ENCODE measurements around the gene METTL13.
"Not testable (repeated sequence)": the region's sequence is repeated elsewhere in the genome, so short reads cannot be mapped to it uniquely, and the experiment has no call there.

Gene METTL13

GRCh38 chr1:171772312-171772711, 9.1 kb upstream of the METTL13 start:
- no peak for DNase-seq

DNA sequence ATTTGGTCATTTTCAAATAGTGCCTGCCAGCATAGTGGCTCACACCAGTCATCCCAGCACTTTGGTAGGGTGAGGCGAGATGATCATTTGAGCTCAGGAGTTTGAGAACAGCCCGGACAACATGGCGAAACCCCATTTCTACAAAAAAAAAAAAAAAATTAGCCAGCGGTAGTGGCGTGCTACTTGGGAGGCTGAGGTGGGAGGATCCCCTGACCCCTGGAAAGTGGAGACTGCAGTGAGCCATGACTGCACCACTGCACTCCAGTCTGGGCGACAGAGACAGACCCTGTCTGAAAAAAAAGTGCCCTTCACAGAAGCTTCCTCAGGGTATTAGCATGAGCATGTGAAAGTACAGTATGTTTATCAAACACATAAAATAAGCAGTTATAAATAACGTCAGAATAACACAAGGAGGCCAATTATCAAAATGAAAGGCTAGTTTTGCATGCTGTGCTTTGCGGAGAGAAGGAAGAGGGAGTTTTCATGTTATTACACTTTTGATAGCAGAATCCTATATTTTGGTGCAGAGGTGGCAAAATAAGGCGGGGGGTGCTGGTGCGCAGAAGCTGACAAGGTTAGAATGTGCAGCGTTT, 781 bp upstream of the METTL13 start:
- DNase-seq: no peak

DNA sequence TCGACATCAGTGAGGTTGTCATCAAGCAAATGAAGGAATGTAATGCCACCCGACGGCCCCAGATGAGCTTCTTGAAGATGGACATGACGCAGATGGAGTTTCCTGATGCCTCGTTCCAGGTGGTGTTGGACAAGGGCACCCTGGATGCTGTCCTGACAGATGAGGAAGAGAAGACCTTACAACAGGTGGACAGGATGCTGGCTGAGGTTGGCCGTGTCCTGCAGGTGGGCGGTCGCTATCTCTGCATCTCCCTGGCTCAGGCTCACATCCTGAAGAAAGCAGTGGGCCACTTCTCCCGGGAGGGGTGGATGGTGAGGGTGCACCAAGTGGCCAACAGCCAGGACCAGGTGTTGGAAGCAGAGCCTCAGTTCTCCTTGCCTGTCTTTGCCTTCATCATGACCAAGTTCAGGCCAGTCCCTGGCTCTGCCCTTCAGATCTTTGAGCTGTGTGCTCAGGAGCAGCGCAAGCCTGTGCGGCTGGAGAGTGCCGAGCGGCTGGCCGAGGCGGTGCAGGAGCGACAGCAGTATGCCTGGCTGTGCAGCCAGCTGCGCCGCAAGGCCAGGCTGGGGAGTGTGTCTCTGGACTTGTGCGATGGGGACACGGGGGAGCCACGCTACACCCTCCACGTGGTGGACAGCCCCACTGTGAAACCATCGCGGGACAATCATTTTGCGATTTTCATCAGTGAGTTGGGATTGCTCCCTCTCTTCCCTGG, 2.5 kb downstream of the METTL13 start:
- DNase-seq: no peak

- DNase-seq: no peak
Measured at GRCh38 chr1:171784784-171785183, 3.3 kb downstream of the METTL13 start.

- no peak for DNase-seq
Measured at GRCh38 chr1:171785766-171786165, 4.3 kb downstream of the METTL13 start.

- DNase-seq: no peak
Measured at GRCh38 chr1:171786534-171786933, 5.1 kb downstream of the METTL13 start.

- DNase-seq: no peak
Measured at GRCh38 chr1:171787686-171788480, 6.4 kb downstream of the METTL13 start.

DNA sequence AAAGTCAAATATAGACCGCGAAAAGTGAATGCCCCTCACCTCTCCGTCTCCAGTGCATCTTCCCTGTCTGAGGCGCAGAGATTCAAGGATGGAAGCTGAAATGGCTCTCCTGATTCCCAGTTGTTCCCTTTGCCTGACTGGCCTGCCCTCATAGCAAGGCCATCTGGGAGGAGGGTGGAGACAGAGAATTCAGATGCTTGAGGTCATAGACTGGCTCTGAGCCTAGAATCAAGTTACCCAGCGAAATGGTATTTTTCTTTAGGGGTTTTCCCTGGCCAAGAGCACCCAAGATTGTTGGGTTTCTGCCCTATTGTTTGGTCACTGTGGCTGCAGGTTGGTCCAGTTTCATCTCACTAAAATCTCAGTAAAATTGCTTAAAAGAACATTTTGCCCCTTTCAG, 7.2 kb downstream of the METTL13 start:
- no peak for DNase-seq

GRCh38 chr1:171790318-171790717, 8.9 kb downstream of the METTL13 start:
- no peak for DNase-seq

- DNase-seq: peak; percentile 86
Measured at GRCh38 chr1:171792656-171793369, 11.4 kb downstream of the METTL13 start.

GRCh38 chr1:171793636-171794035, 12.2 kb downstream of the METTL13 start:
- no peak for DNase-seq

DNA sequence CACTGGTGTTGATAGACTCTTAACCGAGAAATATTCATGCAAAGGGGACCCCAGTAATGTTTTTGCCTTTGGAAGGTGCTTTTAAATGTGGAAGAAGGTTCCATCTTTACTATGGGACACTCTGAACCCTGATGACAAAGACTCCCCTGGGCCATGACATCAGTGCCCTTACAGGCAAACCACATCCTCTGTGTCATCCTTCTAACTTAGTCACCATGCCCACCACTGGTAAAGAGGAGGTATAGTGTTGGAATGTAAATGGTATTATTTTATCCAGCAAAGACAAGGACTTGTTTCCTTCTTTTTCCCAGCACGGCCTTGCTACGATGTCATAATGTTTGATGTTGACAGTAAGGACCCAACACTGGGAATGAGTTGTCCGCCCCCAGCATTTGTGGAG, 12.6 kb downstream of the METTL13 start:
- peak; percentile 55 for DNase-seq

DNA sequence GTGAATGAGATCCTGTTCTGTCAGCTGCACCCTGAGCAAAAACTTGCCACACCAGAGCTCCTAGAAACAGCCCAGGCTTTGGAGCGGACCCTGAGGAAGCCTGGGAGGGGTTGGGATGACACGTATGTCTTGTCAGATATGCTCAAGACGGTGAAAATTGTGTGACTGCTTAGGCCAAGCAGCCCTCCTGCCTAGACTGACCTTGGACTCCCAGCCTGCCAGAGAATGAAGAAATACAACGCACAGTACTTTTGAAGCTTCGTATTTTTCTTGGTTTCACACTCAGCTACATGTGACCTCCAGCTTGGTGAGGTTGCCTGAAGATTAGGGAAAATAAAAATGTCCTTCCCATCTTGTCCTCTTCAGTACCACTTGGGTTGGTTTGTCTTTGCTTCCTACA, 15.1 kb downstream of the METTL13 start:
- no peak for DNase-seq

DNA sequence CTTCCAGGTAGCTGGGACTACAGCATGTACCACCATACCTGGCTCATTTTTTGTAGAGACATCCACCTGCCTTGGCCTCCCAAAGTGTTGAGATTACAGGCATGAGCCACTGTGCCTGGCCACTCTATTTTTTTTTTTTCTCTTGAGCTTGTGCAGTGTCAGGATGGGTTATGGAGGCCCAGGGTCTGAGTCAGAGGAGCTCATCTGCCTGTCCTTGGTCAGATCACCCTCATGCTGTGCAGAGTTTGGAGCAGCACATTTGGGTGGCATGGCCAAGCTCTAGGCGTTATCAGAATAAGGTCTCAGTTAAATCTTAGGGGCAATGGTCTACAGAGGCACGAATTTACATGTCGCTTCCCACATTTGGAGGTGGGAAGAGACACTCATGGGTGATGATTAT, 16.9 kb downstream of the METTL13 start:
- DNase-seq: no peak

DNA sequence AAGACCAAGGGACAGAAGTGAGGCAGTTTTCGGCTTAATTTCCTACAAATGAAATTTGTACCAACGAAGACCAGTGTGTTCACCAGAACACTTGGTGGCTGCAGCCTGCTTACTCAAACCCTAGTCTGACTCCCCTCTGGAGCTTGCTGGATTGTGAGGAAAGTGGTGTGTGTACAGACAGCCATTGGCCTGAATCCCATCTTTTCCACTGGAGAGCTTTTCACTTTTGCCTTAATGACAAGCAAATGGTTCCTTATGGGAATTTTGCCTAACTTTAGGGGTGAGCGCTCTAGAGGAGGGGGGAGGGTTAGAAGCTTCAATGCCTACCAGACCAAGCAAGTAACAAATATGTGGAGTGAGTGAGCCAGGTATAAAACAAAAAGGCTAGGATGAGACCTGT, 17.3 kb downstream of the METTL13 start:
- no peak for DNase-seq

DNA sequence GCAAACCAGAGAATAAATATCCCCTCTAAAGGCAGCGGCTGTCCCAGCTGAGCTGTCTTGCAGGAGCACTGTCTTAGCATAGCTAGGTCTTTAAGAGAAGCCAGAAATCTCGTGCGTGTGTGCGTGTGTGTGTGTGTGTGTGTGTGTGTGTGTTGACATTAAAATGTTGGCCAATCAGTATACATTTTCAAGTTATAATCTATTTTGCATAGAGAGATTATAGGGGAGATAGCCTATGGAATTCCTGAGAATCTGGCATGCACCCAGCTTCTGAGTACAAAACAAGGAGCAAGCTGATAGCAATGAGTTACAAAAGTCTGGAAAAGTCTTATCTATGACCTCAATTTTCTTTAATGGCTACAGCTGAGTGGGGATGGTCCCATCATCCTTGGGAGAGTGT, 17.7 kb downstream of the METTL13 start:
- no peak for DNase-seq

DNA sequence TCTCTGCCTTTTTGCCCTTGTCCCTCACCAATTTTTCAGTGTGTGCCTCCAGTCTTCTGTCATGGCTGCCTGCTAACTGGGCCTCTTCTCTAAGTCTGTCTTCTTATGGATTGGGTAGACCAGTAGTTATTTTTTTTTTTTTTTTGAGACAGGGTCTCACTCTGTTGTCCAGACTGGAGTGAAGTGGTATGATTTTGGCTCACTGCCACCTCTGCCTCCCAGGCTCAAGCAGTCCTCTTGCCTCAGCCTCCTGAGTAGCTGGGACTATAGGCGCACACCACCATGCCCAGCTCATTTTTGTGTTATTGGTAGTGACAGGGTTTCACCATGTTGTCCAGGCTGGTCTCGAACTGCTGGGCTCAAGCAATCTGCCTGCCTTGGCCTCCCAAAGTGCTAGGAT, 18.2 kb downstream of the METTL13 start:
- not testable (repeated sequence) for DNase-seq

DNA sequence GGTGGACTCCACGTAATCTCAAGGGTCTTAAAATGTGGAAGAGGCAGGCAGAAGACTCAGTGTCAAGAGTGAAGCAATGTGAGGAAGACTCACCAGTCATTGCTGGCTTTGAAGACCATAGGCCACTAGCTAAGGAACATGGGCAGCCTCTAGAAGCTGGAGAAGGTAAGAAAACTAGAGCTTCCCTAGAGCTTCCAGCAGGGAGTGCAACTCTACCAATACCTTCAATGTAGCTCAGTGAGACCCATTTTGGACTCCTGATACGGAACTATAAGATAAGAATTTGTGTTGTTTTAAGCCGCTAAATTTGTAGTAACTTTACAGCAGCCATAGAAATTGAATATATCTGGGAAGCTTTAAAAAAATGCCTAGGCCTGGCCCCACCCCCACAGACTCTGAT, 18.9 kb downstream of the METTL13 start:
- peak; percentile 48 for DNase-seq

- no peak for DNase-seq
Measured at GRCh38 chr1:171800851-171801250, 19.4 kb downstream of the METTL13 start.

DNA sequence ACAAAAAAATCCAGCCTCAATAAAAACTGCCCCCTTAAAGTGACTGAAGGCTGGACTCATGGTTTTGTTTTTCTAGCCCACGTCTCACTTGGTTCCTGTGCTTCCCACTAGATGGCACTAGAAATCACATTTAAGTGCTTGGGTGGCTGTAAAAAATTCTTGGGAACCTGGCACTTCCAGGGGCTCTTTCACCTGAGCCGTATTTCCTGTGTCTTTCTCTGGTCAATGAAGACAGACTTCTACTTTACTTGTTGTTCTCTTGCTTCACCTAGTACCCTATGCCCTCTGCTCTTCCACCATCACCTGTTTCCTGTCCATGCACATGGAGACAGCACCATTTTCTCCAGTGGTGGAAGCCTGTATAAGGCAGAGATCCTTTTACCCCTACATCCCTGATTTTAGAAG, 20.0 kb downstream of the METTL13 start:
- DNase-seq: peak; percentile 79

GRCh38 chr1:171802207-171802606, 20.7 kb downstream of the METTL13 start:
- no peak for DNase-seq

DNA sequence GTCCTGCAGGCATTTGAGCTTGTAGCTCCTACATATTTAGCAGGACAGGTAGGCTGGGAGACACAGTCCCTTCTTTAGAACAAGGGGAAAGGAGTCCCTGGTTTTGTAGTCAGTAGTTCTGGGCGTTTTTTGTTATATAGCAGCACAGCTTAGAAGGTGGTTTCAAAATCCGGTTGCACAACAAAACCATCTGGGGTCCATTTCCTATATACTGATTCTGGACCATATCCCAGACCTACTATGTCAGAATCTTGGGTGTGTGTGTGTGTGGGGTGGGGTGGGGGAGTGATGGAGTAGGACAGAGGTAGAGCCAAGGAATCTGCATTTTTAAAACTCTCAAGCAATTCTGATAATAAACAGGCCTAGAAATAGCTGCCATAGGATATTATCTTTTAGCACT, 21.6 kb downstream of the METTL13 start:
- peak; percentile 53 for DNase-seq

DNA sequence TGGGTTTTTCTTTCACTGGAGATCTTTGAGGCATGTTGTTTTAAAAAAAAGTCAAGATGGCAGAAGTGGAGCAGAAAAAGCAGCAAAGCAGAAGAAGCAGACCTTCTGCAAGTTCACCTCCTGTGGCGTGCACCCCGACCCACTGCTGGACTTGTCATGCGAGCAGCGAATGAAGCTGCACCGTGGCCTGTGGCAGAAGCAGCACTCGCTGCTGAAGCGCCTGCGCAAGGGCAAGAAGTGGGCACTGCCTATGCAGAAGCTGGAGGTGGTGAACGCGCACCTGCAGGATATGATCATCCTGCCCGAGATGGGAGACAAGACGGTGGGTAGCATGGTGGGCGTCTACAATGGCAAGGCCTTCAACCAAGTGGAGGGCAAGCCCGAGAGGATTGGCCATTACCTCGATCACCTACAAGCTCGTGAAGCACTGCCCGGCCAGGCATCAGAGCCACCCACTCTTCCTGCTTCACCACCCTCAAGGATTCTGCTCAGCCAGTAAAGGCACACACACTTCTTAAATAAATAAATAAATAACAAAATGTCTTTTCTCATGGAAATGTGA, 22.1 kb downstream of the METTL13 start:
- no peak for DNase-seq

All from hematopoietic multipotent progenitor cell treated with erythropoietin and hydrocortisone succinate and interleukin-3 and kit ligand, for 6 days (in vitro differentiated cells).